GM21528 (cell line): ENCODE results near the gene SH2B2.
"Not testable (repeated sequence)": the region's sequence is repeated elsewhere in the genome, so short reads cannot be mapped to it uniquely, and the experiment has no call there.

ENCODE experiments used
- ATAC-seq: cut with Tn5 transposase; IDR thresholded peaks from one replicate; pipeline ENCODE4 v1.9.1; 2021; ENCODE audit warnings: mild to moderate bottlenecking, moderate library complexity; ENCODE audit not compliant: unreplicated experiment, low FRiP score

Gene SH2B2

DNA sequence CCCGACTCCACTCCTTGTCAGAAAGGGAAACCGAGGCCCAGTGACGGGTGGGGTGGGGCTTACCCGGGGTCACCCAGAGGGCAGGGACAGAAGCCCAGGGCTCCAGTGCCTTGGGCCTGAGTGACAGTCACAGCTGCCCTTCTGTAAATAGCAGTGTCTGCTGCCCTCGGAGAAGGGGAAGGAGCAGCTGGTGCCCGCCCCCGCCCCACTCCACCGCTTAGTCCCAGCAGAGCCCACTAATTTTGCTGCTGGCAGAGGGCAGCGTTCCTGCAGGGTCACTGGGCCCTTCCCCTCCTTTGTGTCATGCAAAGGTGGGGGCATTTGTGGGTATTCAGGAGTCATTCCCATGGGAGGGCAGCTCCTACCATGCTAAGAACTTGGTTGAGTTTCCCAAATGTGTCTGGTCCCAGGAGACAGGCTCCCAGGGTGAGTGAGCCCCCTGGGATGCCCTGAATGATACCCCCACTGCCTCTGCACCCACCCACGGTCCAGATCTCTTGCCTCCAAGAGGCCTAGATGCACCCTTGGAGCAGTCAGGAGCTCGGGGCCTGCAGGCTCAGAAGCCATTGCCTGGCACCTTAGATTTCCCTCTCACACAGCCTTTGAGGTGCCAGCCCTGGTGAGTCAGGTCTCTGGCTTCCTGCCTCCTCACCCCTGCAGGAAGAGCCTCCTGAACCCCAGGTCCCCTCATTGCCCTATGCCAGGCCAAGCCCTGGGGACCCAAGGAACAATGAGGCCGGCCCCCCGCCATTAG lies 17.2 kb downstream of the SH2B2 start:
- ATAC-seq: no peak

DNA sequence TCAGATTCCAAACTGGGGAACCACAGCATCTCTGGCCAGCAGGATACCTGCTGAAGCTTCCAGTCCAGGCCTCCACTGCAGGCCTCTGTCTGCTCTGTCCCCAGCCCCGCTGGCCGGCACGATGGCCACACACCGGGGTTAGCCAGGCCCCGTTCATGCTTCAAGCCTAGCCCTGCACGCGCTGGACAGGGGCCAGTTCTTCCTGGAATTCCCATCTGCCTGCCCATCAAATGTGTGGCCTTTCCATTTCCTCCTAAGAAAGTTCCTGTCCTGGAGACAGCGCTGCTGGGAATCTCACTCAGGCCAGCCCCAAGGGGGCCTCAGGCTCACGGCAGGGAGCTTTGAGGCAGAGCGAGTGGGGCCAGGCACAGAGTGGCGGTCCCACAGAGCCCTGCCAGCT lies 18.0 kb downstream of the SH2B2 start:
- no peak for ATAC-seq

DNA sequence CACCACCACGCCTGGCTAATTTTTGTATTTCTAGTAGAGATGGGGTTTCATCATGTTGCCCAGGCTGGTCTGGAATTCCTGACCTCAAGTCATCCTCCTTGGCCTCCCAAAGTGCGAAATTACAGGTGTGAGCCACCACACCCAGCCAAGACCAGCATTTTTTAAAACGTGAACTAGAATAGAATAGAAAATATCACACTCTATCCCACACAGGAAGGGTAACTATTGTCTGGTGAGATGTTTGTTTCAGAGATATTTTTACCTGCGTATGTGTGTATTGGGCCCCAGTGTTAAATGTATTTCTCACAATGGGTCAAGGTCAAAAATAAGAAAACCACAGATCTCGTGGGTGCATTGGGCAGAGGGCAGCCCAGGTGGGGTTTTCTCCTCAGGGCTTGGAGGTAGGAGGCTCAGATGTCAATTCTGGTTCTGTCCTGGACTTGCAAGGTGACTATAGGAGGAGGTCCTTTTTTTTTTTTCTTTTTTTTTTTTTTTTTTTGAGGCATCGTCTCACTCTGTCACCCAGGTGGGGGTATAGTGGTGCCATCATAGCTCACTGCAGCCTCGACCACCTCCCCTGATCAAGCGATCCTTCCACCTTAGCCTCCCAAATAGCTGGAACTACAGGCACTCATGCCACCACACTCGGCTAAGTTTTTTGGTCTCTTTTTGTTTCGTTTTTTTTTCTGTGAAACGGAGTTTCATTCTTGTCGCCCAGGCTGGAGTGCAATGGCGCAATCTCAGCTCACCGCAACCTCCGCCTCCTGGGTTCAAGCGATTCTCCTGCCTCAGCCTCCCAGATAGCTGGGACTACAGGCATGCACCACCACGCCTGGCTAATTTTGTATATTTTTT lies 19.0 kb downstream of the SH2B2 start:
- peak; percentile 41 for ATAC-seq

DNA sequence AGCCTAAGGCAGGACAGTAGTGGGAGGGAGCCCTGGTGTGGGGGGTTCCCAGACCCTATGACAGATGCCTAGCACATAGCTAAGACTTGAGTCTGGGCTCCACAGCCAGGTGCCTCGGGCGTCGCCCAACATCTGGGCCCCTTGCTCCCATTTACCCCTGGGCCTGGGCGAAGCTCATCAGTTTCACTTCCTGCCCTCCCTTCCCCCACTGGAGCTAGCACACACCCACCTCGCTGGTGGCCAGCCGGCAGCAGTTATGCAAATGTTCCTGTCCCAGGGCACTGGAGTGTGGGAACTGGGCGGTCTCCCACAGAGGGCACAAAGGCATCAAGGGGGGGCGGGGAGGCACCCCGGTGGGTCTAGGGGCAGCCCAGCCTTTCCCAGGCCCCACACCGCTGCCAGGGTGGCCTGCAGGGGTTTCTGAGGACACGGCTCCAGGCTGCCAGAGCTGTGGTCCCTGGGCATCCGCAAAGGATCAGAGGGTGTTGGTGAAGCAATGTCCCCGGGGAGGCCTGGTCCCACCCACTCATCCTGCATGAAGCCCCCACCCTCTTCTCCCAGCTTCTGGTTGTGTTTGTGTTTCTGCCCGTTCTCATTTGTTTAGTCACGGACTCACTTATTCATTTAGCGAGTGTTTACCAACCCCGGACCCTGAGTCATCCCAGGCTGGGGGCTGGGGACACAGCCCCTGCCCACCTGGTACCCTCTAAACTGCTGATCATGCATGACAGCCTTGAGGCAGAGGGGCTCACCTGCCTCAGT lies 20.4 kb downstream of the SH2B2 start:
- ATAC-seq: peak; percentile 69

DNA sequence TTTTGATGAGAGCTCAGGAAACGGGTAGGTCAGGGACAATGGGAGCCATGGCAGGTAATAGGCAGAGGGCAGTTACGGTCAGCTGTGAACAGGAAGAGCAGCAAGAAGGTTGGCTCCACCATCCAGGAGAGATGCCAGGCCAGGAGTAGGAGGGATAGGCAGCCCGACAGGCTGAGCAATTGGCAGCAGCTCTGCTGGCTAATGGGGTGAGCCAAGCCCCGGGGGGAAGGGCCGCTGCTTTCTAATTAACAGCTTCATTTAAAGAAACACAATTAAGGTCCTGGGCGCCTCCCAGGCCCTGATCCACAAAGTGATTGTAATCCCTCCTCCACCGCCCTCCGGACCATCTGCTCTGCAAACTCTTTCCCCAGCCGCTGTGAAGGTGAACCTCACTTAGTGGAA lies 23.7 kb downstream of the SH2B2 start:
- no peak for ATAC-seq

DNA sequence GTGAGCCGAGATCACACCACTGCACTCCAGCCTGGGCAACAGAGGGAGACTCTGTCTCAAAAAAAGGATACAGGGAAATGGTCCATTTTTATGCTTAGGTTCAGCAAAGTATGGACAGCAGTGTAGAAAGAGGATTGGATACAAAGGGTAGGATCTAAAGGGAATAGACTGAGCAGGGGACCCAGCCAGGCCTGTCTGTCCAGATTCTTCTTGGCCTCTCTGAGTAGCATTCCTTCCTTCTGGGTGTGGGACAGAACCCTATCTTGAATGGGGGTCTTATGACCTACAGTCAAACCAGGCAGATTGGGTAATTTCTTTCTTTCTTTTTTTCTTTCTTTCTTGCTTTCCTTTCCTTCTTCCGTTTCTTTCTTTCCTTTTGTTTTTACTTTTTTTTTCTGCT lies 25.6 kb downstream of the SH2B2 start:
- ATAC-seq: no peak

DNA sequence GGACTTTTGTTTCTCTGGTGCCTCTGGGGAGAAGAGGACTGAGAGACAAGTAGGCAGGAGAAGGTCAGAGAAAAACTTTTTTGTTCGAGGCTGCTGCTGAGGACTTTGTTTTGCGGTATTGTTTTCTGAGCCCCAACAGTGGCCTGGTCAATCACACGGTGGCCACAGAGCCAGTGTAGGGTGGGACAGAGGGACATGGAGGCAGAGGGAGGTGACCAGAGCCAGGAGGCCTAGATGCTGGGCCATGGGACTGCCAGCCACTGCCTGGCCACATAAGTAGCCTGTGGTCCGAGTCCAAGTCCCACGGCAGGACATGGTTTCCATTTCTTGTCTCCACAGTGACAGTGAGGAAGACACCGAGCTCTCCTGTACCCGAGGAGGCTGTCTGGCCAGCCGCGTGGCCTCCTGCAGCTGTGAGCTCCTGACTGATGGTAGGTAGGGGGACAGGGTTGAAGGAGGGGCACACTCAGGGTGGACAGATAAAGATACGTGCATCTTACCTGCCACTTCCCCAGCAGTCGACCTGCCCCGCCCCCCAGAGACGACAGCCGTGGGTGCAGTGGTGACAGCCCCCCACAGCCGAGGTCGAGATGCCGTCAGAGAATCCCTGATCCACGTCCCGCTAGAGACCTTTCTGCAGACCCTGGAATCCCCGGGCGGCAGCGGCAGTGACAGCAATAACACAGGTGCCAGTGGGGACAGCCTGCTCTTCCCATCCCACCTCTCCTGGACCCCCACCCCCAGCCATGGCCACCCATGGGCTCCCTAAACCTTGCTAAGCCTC lies 27.5 kb downstream of the SH2B2 start:
- no peak for ATAC-seq

DNA sequence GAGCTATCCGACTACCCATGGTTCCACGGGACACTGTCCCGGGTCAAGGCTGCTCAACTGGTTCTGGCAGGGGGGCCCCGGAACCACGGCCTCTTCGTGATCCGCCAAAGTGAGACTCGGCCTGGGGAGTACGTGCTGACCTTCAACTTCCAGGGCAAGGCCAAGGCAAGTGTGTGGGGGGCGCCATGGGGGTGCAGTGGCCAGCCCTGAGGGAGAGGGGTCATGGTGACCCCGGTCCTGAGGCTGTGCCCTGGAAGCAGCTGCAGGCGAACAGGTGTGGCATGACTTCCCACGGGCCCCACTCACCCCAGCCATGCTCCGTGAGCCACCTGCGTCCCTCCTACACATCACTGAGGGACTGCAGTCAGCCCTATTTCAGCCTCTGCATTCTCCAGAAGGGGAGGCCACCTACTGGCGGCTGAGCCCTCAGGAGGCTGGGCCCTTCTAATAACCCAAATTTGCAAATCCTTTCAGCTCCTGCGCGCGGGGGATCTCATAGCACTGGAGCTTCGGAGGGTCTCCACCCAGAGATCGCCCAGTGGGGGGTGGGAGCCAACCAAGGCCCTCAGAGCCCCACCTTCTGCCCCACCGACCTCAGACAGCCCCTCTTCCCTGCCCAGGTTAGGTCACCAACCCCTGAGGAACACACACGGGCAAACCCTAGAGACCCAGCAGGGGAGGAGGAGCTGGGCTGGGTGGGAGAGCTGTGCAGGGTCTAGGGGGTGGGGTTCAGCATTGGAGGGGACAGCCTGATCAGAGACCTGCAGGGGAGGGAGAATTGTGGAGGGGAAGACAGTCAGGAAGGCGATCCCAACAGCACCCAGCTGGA lies 30.8 kb downstream of the SH2B2 start:
- ATAC-seq: no peak

DNA sequence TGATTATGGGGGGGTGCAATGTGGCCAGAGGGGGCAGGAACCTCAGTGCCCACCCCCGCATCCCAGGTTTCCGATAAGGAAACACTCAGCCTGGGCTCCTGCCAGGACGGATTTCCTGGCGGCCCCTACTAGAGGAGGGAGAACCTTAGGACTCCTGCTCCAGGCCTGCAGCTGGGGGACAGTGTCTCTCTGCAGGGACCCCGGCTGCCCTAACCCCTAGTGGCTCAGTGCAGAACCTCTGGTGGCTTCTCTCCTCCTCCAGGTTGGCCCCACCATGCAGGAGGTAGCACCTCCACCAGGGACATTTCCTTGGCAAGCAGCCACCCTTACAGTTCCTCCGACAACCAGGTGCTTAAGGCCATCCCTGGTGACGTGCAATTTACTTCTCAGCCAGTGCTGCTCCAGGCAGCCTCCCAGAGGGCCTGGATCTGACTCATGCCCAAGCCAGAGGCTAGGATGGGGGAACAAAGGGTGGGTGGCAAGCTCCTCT lies 31.9 kb downstream of the SH2B2 start:
- no peak for ATAC-seq

DNA sequence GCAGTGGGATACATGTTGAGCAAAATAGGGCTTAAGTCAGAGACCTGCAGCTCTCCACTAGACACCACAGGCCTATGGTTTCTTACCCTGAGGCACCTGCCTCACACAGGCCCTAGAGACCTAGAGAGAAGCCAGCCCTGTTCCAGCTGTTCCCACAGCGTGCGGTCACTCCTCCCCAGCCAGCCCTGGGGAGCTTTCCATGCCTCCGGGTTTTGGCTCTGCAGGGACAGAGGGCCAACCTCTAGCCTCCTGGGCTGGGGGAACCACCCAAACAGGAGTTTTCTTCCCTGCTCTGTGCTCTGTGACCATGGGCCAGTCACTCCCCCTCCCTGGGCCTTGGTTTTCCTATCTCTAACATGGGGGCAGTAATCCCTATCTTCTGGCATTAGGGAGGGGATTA lies 33.0 kb downstream of the SH2B2 start:
- no peak for ATAC-seq

DNA sequence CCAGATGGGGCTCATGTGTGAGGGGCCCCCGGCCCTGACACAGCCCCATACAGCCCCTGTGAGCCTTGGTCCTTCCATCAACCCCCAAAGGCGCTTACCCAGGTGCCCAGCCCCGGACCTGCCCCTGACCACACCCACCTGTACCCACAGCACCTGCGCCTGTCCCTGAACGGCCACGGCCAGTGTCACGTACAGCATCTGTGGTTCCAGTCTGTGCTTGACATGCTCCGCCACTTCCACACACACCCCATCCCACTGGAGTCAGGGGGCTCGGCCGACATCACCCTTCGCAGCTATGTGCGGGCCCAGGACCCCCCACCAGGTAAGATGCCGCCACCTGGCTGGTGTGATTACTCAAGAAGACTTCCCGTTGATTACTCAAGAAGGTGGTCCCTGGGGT lies 33.5 kb downstream of the SH2B2 start:
- ATAC-seq: no peak

DNA sequence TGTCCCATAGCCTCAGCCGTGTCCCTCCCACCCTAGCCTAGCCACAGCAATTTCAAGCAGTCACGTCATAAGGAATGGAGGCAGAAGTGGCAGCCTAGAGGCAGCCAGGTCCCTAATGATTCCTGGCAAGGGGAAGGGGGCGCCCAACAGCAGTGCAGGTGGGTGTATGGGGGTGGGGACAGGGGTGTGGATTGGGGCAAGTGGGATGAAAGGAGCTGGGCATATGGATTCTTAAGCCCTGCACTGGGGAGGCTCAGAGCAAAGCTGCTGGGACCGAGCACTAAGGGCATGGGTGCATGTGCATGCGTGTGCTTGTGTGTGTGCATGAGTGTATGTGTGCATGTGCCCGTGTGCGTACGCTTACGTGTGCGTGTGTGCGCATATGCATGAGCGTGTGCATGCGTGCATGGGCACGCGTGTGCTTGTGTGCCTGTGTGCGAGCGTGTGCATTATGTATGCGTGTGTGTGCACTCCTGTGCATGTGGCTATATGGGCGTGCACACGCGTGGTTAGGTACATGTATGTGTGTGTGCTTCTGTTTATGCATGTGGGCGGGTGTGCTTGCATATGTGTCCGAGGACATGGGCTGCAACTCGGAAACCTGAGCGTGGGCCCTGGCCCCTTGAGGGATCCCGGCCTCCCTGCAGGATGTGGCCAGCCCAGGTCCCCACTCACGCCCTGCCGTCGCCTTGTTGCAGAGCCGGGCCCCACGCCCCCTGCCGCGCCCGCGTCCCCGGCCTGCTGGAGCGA lies 34.1 kb downstream of the SH2B2 start:
- no peak for ATAC-seq

DNA sequence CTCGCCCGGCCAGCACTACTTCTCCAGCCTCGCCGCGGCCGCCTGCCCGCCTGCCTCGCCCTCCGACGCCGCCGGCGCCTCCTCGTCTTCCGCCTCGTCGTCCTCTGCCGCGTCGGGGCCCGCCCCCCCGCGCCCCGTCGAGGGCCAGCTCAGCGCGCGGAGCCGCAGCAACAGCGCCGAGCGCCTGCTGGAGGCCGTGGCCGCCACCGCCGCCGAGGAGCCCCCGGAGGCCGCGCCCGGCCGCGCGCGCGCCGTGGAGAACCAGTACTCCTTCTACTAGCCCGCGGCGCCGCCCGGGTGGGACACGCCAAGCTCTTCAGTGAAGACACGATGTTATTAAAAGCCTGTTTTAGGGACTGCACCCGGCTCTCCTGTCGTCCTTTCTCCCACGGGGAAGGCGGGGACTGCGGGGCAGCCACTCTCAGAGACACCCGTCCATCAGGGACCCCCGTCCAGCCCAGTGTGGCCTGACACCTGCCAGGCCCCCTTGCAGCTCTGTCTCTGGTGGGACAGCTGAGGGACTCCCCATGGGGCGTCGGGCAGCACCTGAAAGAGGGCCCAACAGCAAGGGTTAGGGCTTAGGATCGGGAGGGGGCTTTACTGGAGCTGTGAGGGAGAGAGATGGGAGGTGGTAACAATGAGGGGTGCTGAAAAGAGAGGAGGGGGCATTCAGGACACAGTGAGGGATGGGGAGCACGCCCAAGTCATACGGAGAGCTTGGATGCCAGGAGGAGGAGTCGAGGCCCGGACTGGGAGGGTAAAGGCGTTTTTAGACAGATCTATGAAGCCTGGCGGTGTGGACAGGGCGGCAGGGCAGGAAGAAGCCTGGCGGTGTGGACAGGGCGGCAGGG lies 34.9 kb downstream of the SH2B2 start:
- ATAC-seq: no peak

DNA sequence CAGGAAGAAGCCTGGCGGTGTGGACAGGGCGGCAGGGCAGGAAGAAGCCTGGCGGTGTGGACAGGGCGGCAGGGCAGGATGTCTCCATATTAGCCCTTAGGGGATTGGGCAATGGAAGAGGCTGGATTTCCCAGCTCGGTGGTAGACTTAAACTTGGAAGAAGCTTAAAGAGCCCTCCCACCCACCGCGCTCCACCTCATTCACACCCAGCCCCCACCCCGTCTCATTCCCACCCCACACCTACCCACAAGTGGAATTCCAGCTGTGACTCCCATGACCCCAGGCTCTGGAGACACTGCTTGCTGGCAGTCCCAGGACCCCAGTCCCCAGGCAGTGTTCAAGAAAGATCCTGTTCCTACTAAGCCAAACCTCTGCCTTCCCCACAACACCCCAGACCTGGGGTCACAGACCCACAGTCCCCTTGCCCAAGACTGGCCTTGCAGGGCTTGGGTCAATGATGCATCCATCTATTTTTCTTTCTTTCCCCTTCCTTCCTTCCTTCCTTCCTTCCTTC lies 35.6 kb downstream of the SH2B2 start:
- no peak for ATAC-seq

DNA sequence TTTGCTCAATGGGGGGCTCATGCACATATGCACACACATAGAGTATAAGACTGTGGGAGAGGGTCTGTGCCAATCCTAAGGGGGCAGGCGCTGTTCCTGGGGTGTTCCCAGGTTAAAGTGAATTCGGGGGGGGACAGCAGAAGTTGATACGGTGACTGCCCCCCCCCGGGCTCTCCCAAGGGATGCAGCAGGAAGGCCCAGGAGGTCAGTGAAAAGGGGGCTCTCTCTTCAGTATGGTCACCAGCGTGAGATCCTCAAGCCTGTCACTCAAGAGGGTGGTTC lies 37.2 kb downstream of the SH2B2 start:
- ATAC-seq: no peak

DNA sequence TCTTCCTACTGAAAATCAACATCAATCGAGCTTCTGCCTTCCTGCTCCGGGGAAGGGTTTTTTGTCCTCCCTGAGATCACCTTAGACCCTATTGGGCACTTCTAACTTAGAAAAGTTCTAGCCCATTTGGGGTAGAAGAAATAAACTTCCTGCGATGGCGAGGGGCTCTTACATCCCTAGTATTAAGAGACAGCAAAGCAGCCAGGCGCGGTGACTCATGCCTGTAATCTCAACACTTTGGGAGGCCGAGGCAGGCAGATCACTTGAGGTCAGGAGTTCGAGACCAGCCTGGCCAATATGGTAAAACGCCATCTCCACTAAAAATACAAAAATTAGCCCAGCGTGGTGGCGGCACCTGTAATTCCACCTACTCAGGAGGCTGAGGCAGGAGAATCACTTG lies 38.4 kb downstream of the SH2B2 start:
- not testable (repeated sequence) for ATAC-seq

DNA sequence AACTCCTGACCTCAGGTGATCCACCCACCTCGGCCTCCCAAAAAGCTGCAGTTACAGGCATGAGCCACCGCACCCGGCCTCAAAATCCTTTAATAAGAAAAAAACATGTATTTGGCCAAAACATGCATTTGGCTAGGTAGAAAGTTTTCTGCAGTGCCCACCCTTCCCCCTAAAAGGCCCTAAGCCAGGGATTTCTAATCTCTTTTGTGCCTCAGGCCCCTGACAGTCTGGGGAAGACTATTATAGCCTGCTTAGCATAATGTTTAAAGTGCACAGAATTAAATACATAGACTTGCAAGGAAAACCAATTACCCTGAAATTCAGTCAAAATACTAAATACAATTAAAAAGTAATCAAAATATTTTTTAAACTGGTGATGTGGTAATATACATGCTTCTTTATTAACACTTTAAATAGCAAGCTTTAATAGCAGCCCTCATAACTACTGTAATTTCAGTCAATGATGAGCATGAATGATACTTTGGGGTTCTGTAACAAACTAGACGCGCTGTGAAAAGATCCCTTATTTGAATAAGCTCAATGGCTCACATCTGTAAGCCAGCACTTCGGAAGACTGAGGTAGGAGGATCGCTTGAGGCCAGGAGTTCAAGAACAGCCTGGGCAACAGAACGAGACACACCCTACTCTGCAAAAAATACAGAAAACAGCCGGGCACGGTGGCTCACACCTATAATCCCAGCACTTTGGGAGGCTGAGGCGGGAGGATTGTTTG lies 39.7 kb downstream of the SH2B2 start:
- ATAC-seq: no peak
